GM12891 (cell line): ENCODE data around the gene VWA7.

Source experiments
- POLR2A ChIP-seq: IDR thresholded peaks from 2 replicates; pipeline ENCODE4 v1.6.1; 2011; ENCODE audit warnings: low read depth, low read length, control low read depth
- POLR2AphosphoS5 ChIP-seq: IDR thresholded peaks from 2 replicates; pipeline ENCODE4 v1.6.1; 2011; ENCODE audit warnings: low read depth, low read length, control low read depth
- SPI1 ChIP-seq: IDR thresholded peaks from 2 replicates; pipeline ENCODE4 v1.6.1; 2011; ENCODE audit warnings: low read depth, low read length, control low read depth
- TAF1 ChIP-seq: IDR thresholded peaks from 2 replicates; pipeline ENCODE4 v1.6.1; 2011; ENCODE audit warnings: low read depth, low read length, control low read depth

DNA sequence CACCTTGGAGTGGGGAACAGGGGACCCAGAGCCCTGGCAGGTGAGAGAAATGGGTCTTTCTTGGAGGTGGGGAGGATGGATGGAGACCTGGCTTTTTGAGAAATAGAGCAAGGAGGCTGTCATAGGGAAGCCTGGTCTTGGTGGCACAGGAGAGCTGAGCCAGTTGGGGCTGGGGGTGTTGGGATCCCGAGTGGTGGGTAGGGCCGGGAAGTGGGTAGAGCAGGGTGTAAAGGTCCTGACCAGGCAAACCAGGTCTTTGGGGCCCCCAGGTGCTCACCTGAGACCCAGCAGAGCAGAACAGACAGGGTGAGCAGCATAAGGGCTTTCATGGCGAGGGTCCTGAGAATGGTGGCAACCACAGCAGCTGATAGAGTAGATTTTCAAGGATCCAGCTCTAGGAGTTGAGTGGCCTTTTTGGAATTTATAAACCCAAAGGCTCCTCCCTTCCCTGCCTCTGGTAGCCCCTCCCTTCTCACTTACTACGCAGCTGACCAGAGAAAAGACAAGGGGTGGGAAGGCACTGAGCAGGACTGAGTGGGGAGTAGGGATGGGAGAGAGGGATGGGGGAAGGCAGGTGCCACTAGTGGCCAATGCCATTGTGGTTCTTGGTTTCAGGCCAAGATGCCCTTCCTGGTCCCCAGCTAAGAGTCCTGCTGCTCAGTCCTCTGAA is 55.6 kb downstream of the VWA7 start, which contains the start of gene LY6G6C:
- TF ChIP-seq POLR2A = no peak
- no peak for TF ChIP-seq POLR2AphosphoS5
- TF ChIP-seq TAF1 = no peak
- TF ChIP-seq SPI1 = no peak
